CD4-positive, alpha-beta memory T cell (primary cell): ENCODE results near the gene SMG9. TPM values are rescaled to one million over a fixed set of nuclear protein-coding genes. Genes with fewer than 3 reads are reported as not detected.

Source experiments
- CTCF ChIA-PET: fragments of 350-600 bp; sonication (Branson Sonifier 250); formaldehyde crosslinking; loops from one replicate; lab custom pipeline; 2021; ENCODE audit warnings: inconsistent platforms; ENCODE audit not compliant: partially characterized antibody; lab: Charles Lee
- POLR2A ChIA-PET: fragments of 350-600 bp; sonication (Branson Sonifier 250); formaldehyde crosslinking; loops from one replicate; lab custom pipeline; 2021; ENCODE audit not compliant: partially characterized antibody; lab: Charles Lee
- DNase-seq, 5 donors: peaks; one replicate each; pipeline versions ENCODE4 v3.0.0 to v3.0.0-alpha.2; 2020 to 2022; ENCODE audit warnings: mixed read lengths in 1 of 5
- H3K27ac ChIP-seq: one replicate; pipeline ENCODE4 v1.7.0; 2013; ENCODE audit warnings: low read depth, low read length
- H3K27me3 ChIP-seq: 2 replicates; pipeline ENCODE4 v1.7.0; 2013; ENCODE audit warnings: mild to moderate bottlenecking, low read length, moderate library complexity; ENCODE audit not compliant: insufficient read depth
- H3K36me3 ChIP-seq: 2 replicates; pipeline ENCODE4 v1.7.0; 2013; ENCODE audit warnings: mild to moderate bottlenecking, low read length, moderate library complexity; ENCODE audit not compliant: insufficient read depth
- H3K4me1 ChIP-seq: 2 replicates; pipeline ENCODE4 v1.7.0; 2013; ENCODE audit warnings: mild to moderate bottlenecking, low read length, moderate library complexity; ENCODE audit not compliant: insufficient read depth
- H3K4me3 ChIP-seq, 2 donors: one replicate each; pipeline ENCODE4 v1.7.0; 2013; ENCODE audit warnings: low read length in 2 of 2, mild to moderate bottlenecking in 1 of 2
- H3K9me3 ChIP-seq, 2 donors: one replicate each; pipeline ENCODE4 v1.7.0; 2013; ENCODE audit warnings: low read length in 2 of 2, control low read depth in 1 of 2; ENCODE audit not compliant: control insufficient read depth in 1 of 2
- H3K27ac Mint-ChIP-seq, 7 donors: one replicate each; pipeline ENCODE4 v1.8.0; 2020 to 2021; ENCODE audit warnings: mixed read lengths in 7 of 7, mild to moderate bottlenecking in 6 of 7, inconsistent platforms in 3 of 7, moderate library complexity in 3 of 7
- H3K27me3 Mint-ChIP-seq, 2 donors: one replicate each; pipeline ENCODE4 v1.8.0; 2020 to 2021; ENCODE audit warnings: mixed read lengths in 2 of 2
- H3K36me3 Mint-ChIP-seq, 2 donors: one replicate each; pipeline ENCODE4 v1.8.0; 2020 to 2021; ENCODE audit warnings: mixed read lengths in 2 of 2, inconsistent platforms in 1 of 2, mild to moderate bottlenecking in 1 of 2
- H3K4me1 Mint-ChIP-seq, 4 donors: one replicate each; pipeline ENCODE4 v1.8.0; 2020 to 2021; ENCODE audit warnings: mixed read lengths in 4 of 4, mild to moderate bottlenecking in 1 of 4
- H3K4me3 Mint-ChIP-seq, 8 donors: one replicate each; pipeline ENCODE4 v1.8.0; 2020 to 2021; ENCODE audit warnings: mixed read lengths in 8 of 8, mild to moderate bottlenecking in 7 of 8, moderate library complexity in 6 of 8, inconsistent platforms in 3 of 8
- H3K9me3 Mint-ChIP-seq, 8 donors: one replicate each; pipeline ENCODE4 v1.8.0; 2020 to 2021; ENCODE audit warnings: mixed read lengths in 8 of 8, mild to moderate bottlenecking in 5 of 8, inconsistent platforms in 3 of 8, moderate library complexity in 1 of 8
- intact Hi-C: fragments of 100-400 bp; cut with micrococcal nuclease; formaldehyde crosslinking; loops from one replicate; pipeline ENCODE4 v1.15.1; 2023
- polyA plus RNA-seq, 2 donors: library from polyadenylated mRNA; unstranded; fragments of 300-500 nt; fragmentation: Illumina TruSeq; gene quantifications; one replicate each; pipeline ENCODE4 v1.2.3, GENCODE V29; 2021
- total RNA-seq, 2 experiments: library from RNA; stranded (reverse); gene quantifications; one replicate each; pipeline ENCODE4 v1.2.3, GENCODE V29; 2021

Gene SMG9
- total and polyA plus RNA-seq, 4 experiments from 2014 or later, result 3.8 to 57.9 (median 35.6) TPM

DNA sequence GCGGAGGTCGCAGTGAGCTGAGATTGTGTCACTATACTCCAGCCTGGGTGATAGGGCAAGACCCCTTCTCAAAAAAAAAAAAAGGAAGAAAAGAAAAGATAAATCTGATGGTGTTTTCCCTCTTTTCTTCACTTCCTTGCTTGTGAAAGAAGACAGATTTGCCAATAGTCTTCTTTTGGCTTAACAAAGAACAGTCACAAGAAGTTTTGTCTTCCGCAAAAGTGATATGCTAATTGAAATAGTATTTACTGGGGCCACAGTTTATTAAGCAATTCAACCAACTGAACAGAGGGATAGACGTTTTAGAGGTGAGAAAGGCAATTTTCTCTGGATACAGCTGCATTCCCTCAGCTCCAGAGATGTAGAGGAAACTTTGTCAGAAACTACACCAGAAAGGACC is 61.9 kb downstream of the SMG9 start:
- H3K4me1 ChIP-seq, result no peaks in the 10 kb centered on the region
- no peaks in the 10 kb centered on the region for H3K36me3 ChIP-seq
- H3K27me3 Mint-ChIP-seq, result peaks cover 0 to 2% of the 10 kb centered on the region in 2 donors
- no peak overlapping the region for H3K27ac ChIP-seq
- no peaks in the 10 kb centered on the region for H3K4me1 Mint-ChIP-seq
- no peak overlapping the region for H3K27ac Mint-ChIP-seq
- ChIA-PET POLR2A (no interaction called here), CTCF (no interaction called here)
- H3K9me3 ChIP-seq, result no peaks in the 10 kb centered on the region
- no peak overlapping the region for H3K4me3 ChIP-seq
- H3K9me3 Mint-ChIP-seq, result peaks cover 0 to 37% (median 29%) of the 10 kb centered on the region in 8 donors
- intact Hi-C loops, result no loop called here
- no peak overlapping the region for H3K4me3 Mint-ChIP-seq
- DNase-seq, result no peak
- H3K27me3 ChIP-seq, result no peaks in the 10 kb centered on the region
- H3K36me3 Mint-ChIP-seq, result peaks cover 2 to 4% of the 10 kb centered on the region in 2 donors

DNA sequence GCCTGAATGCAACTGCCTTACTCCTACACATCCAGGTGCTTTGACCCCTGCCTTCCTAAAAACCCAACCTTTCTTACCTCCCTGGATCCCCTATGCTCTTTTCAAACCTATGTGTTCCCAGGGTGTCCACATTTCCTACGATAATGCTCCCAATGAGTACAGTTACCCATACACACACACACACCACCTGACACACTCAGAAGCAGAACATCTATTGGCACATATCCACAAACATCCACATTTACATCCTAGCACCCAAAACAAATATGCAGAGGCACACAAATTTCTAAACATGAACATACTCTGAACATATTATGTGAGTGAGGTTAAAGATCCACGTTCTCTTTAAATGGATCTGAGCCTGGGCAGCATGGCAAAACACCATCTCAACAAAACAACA is 62.4 kb downstream of the SMG9 start:
- H3K27ac ChIP-seq, result no peak overlapping the region
- H3K4me3 Mint-ChIP-seq, result no peak overlapping the region
- peak overlapping the region in 1 of 7 donors; percentile 84 for H3K27ac Mint-ChIP-seq

DNA sequence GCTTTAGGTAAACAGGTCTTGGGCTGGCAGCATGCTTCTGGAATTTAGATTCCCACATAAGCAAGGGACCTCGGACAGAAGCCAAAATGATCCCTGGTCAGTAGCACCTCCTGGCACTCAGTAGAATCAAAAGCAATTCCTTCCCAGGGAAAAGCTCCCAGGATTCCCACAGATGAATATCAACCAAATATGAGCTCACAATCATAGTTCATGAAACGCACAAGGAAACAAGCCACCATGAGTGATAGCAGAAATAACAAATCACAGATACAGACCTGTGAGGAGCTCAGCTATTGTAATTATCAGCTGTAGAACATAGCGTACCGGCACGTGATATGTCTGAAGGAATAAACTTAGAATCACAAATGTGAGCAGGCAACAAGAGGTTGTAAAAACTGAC is 63.0 kb downstream of the SMG9 start:
- Histone ChIP-seq H3K27me3 (no peaks in the 10 kb centered on the region), H3K9me3 (no peaks in the 10 kb centered on the region), H3K27ac (no peak overlapping the region), H3K4me3 (no peak overlapping the region), H3K36me3 (no peaks in the 10 kb centered on the region), H3K4me1 (no peaks in the 10 kb centered on the region)
- intact Hi-C loops, result no loop called here
- no peak for DNase-seq
- H3K4me3 Mint-ChIP-seq, result no peak overlapping the region
- peaks cover 0 to 37% (median 29%) of the 10 kb centered on the region in 8 donors for H3K9me3 Mint-ChIP-seq
- H3K27me3 Mint-ChIP-seq, result peaks cover 0 to 2% of the 10 kb centered on the region in 2 donors
- CTCF ChIA-PET, result no interaction called here
- H3K4me1 Mint-ChIP-seq, result no peaks in the 10 kb centered on the region
- POLR2A ChIA-PET, result no interaction called here
- H3K36me3 Mint-ChIP-seq, result peaks cover 2 to 4% of the 10 kb centered on the region in 2 donors
- no peak overlapping the region for H3K27ac Mint-ChIP-seq

More for the DNA sequence above, 62.4 kb downstream of the SMG9 start:
- intact Hi-C loops, result no loop called here
- Mint-ChIP-seq H3K36me3 (peaks cover 2 to 4% of the 10 kb centered on the region in 2 donors), H3K9me3 (peaks cover 0 to 37% (median 29%) of the 10 kb centered on the region in 8 donors), H3K27me3 (peaks cover 0 to 2% of the 10 kb centered on the region in 2 donors), H3K4me1 (no peaks in the 10 kb centered on the region)
- DNase-seq, result no peak
- Histone ChIP-seq H3K36me3 (no peaks in the 10 kb centered on the region), H3K9me3 (no peaks in the 10 kb centered on the region), H3K4me3 (no peak overlapping the region), H3K4me1 (no peaks in the 10 kb centered on the region), H3K27me3 (no peaks in the 10 kb centered on the region)
- POLR2A ChIA-PET, result no interaction called here
- CTCF ChIA-PET, result no interaction called here

DNA sequence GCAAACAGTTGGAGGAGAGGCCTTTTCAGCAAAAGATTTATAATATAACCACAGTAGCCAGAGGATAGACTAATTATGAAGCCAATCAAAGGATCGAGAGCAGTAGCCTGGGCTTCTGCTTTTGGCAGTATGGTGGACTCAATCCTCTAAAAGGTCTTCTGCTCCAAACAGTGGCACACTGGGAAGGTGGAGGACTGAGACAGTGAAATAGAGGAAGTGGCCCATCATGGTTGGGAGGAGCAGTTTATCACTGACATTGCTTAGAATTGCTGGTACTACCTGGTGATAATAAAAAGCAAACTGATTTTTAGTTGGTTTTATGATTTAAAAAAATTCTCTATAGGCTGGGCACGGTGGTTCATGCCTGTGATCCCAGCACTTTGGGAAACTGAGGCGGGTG is 63.9 kb downstream of the SMG9 start:
- H3K9me3 Mint-ChIP-seq, result peaks cover 0 to 33% (median 25%) of the 10 kb centered on the region in 8 donors

DNA sequence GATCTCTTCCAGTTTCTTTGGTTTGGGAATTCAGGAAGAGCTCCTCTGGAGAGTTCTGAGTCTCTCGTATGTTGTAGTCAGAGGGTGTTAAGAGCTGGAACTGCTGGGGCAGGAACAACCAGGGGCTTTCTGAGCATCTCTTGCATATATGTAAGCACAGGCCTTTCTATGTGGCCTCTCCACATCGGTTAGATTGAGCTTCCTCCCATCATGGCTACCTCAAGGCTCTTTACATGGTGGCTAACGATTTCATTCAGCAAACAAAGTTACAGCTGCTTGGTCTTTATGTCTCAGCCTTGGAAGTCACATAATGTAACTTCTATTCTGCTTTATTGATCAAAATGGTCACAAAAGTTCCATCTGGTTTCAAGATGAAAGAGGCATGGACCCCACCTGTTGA is 64.3 kb downstream of the SMG9 start:
- POLR2A ChIA-PET, result no interaction called here
- no peak overlapping the region for H3K27ac ChIP-seq
- H3K27ac Mint-ChIP-seq, result no peak overlapping the region
- intact Hi-C loops, result no loop called here
- H3K27me3 Mint-ChIP-seq, result peaks cover 0 to 2% of the 10 kb centered on the region in 2 donors
- H3K36me3 ChIP-seq, result no peaks in the 10 kb centered on the region
- no peak overlapping the region for H3K4me3 Mint-ChIP-seq
- H3K27me3 ChIP-seq, result no peaks in the 10 kb centered on the region
- no peak overlapping the region for H3K4me3 ChIP-seq
- no peaks in the 10 kb centered on the region for H3K9me3 ChIP-seq
- peaks cover 0 to 32% (median 25%) of the 10 kb centered on the region in 8 donors for H3K9me3 Mint-ChIP-seq
- no peak for DNase-seq
- CTCF ChIA-PET, result no interaction called here
- no peaks in the 10 kb centered on the region for H3K4me1 ChIP-seq
- no peaks in the 10 kb centered on the region for H3K4me1 Mint-ChIP-seq
- peaks cover 2 to 4% of the 10 kb centered on the region in 2 donors for H3K36me3 Mint-ChIP-seq

More for the DNA sequence above, 63.9 kb downstream of the SMG9 start:
- Mint-ChIP-seq H3K27ac (no peak overlapping the region), H3K4me3 (no peak overlapping the region), H3K27me3 (peaks cover 0 to 2% of the 10 kb centered on the region in 2 donors), H3K36me3 (peaks cover 2 to 4% of the 10 kb centered on the region in 2 donors), H3K4me1 (no peaks in the 10 kb centered on the region)
- ChIA-PET POLR2A (no interaction called here), CTCF (no interaction called here)
- Histone ChIP-seq H3K27me3 (no peaks in the 10 kb centered on the region), H3K36me3 (no peaks in the 10 kb centered on the region), H3K4me3 (no peak overlapping the region), H3K9me3 (no peaks in the 10 kb centered on the region), H3K4me1 (no peaks in the 10 kb centered on the region), H3K27ac (no peak overlapping the region)
- intact Hi-C loops, result no loop called here
- DNase-seq, result no peak

DNA sequence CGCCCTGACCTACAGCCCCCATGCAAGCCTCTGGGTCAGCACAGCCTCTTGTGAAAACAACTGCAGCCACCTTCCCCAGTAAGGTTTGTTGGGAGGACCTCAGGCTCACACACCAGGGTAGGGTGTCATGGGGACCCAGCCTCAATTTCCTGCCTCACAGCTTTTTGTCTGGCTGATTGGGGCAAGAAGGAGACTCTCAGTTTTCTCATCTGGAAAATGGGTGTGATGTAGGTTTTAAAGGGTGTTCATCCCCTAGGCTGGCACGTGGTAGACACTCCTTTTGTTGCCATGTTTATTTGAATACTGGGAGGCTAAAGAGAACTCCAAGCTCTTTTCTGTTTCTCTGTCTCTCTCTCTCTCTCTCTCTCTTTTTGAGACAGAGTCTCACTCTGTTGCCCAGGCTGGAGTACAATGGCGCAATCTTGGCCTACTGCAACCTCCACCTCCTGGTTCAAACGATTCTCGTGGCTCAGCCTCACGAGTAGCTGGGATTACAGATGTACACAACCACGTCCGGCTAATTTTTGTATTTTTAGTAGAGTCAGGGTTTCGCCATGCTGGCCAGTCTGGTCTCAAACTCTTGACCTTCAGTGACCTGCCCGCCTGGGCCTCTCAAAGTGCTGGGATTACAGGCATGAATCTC is 66.6 kb downstream of the SMG9 start:
- peaks cover 0 to 29% (median 22%) of the 10 kb centered on the region in 8 donors for H3K9me3 Mint-ChIP-seq
- no peaks in the 10 kb centered on the region for H3K27me3 ChIP-seq
- no peak overlapping the region for H3K4me3 ChIP-seq
- POLR2A ChIA-PET, result no interaction called here
- H3K27ac ChIP-seq, result no peak overlapping the region
- no peaks in the 10 kb centered on the region for H3K4me1 Mint-ChIP-seq
- no peak for DNase-seq
- H3K4me3 Mint-ChIP-seq, result no peak overlapping the region
- H3K27ac Mint-ChIP-seq, result peak overlapping the region in 1 of 7 donors; percentile 35
- peaks cover 2 to 4% of the 10 kb centered on the region in 2 donors for H3K36me3 Mint-ChIP-seq
- no peaks in the 10 kb centered on the region for H3K9me3 ChIP-seq
- no peaks in the 10 kb centered on the region for H3K36me3 ChIP-seq
- no peaks in the 10 kb centered on the region for H3K4me1 ChIP-seq
- peaks cover 0 to 2% of the 10 kb centered on the region in 2 donors for H3K27me3 Mint-ChIP-seq
- CTCF ChIA-PET, result no interaction called here
- intact Hi-C loops, result no loop called here

DNA sequence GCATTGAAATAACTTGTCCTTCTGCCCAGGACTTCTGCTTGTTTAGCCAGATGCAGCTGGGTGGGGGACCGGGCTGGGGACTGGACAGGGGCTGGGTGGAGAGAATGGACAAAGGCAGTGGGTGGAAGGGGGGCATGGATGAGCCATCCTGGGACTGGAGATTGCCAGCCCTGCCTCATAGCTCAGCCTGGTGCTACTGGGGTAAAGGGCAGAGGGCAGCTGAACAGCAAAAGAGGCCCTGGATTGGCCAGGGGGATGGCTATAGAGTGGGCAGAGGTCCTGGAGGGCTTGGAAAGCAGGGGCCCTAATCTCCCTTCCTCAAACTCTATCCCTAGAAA is 67.1 kb downstream of the SMG9 start:
- Histone ChIP-seq H3K36me3 (no peaks in the 10 kb centered on the region), H3K27ac (no peak overlapping the region), H3K4me1 (no peaks in the 10 kb centered on the region), H3K27me3 (no peaks in the 10 kb centered on the region), H3K4me3 (no peak overlapping the region), H3K9me3 (no peaks in the 10 kb centered on the region)
- no peak overlapping the region for H3K4me3 Mint-ChIP-seq
- intact Hi-C loops, result no loop called here
- no peaks in the 10 kb centered on the region for H3K4me1 Mint-ChIP-seq
- H3K27me3 Mint-ChIP-seq, result no peaks in the 10 kb centered on the region
- peaks cover 0 to 2% of the 10 kb centered on the region in 2 donors for H3K36me3 Mint-ChIP-seq
- H3K27ac Mint-ChIP-seq, result no peak overlapping the region
- peaks cover 0 to 26% (median 22%) of the 10 kb centered on the region in 8 donors for H3K9me3 Mint-ChIP-seq
- no peak for DNase-seq
- POLR2A ChIA-PET, result no interaction called here
- CTCF ChIA-PET, result no interaction called here
